ENCODE data around the gene PPP3R1.

DNA sequence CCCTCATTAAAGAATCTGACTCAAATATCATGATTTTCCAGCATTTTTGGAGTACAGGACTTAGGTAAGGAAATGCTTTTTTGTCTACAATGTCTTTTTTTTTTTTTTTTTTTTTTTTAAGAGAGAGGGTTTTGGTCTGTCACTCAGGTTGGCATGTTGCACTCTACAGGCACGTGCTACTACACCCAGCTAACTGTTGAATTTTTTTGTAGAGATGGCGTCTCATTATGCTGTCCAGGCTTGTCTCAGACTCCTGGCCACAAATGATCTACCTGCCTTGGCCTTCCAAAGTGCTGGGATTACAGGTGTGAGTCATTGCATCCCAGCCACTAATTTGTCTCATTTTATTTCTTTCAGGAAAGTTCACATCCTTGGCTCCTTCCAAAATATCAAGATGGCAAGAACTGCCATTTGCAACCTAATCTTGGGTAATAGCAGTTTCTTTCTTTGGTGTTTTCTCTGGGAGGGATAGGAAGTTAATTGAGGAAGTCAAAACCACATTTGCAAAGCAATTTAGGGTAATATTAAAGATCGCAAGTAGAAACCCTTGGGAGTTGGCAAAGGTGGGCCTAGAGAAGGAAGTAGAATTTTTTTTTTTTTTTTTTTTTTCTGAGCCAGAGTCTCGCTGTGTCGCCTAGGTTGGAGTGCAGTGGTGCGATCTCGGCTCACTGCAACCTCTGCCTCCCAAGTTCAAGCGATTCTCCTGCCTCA, 79.2 kb downstream of the PPP3R1 start:
- TF ChIP-seq, protein P1, sequence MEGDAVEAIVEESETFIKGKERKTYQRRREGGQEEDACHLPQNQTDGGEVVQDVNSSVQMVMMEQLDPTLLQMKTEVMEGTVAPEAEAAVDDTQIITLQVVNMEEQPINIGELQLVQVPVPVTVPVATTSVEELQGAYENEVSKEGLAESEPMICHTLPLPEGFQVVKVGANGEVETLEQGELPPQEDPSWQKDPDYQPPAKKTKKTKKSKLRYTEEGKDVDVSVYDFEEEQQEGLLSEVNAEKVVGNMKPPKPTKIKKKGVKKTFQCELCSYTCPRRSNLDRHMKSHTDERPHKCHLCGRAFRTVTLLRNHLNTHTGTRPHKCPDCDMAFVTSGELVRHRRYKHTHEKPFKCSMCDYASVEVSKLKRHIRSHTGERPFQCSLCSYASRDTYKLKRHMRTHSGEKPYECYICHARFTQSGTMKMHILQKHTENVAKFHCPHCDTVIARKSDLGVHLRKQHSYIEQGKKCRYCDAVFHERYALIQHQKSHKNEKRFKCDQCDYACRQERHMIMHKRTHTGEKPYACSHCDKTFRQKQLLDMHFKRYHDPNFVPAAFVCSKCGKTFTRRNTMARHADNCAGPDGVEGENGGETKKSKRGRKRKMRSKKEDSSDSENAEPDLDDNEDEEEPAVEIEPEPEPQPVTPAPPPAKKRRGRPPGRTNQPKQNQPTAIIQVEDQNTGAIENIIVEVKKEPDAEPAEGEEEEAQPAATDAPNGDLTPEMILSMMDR (IDR thresholded peaks at IDR 0.05; ENCODE audit: low read length): no peak
- TF ChIP-seq EZH2 (IDR thresholded peaks at IDR 0.05; ENCODE audit: borderline replicate concordance, low read length): no peak

Data from OCI-LY1 (cell line).